NCI-H2081 (cell line): ENCODE measurements around the gene IRF6.
"Not testable (repeated sequence)": the region's sequence is repeated elsewhere in the genome, so short reads cannot be mapped to it uniquely, and the experiment has no call there.

ENCODE experiments used
- DNase-seq, 2 experiments: peaks; one replicate each; lab custom pipeline; 2025; lab: John Stamatoyannopoulos, UW

The IRF6 gene

DNA sequence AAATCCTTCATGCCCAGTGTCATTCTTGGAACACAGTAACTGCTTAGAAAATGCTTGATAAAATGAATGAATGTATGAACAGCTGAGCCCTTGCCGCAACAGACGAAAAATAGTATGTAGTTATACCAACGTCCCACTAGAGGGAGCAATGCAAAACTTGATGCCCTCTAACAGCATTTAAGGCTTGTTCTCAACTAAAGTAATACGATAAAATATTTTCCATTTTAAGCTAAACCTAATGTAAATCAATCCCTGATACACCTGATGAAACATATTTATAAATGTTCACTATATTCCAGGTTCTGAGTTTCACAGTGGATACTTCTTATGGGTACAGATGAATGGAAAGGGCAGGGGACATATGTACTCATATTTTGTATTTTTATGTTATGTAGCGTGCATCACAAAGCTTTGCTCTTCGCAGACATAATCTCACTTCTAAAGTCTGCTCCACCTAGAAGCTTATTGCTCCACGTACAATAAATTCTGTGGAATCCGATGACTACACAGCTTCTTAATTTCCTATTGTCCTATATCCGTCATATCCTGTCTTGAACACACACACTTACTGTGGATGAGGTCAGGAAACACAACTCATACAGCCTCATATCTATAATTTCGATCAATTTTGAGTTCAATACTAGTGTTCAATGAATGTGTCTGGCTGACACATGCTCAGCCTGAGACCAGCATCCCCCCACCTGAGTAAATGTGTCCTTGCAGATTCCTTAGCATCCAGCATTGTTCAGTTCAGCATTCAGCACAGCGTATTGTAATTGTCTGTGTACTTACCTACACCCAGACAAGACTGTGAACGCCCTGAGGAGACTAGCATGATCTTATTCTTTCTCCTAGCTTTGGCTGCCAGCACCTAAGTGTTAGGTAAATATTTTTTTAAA is 17.4 kb upstream of the IRF6 start:
- DNase-seq, result peak; percentile 71 to 75

DNA sequence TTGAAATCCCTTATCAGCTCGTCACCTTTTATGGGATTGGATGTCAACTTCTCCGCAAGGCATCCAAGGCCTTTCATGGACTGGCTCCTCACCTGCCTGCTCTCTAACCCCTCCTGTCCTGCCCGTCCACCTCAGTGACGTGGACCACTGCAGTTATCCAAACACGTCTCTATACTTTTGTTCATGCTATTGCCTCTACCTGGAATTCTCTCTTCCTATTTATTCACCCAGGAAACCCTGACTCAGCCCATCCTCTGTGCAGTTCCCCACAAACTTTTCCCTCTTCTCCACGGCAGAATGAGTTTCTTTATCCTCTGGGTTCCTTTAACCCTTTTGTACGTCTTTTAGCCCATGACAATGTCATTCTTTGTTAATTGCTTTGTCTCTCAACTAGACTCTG is 16.8 kb upstream of the IRF6 start:
- no peak for DNase-seq

DNA sequence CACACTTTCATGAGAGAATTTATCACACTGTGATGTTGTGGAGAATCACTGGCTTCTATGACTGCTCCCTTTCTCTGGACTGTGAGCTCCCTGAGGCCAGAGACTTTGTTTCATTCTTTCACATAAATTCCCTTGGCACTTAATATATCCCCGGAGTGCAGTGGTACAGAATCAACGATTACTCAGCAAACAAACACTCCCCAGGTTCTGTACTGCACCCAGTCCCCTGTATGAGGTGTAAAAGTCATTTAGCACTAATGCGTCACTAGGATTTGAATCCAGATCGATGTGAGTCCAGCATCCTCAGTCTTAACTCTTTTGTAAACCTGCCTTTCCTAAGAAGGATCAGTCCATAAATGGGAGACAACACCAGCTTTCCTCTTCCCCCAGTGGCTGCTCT is 15.0 kb upstream of the IRF6 start:
- DNase-seq, result no peak

DNA sequence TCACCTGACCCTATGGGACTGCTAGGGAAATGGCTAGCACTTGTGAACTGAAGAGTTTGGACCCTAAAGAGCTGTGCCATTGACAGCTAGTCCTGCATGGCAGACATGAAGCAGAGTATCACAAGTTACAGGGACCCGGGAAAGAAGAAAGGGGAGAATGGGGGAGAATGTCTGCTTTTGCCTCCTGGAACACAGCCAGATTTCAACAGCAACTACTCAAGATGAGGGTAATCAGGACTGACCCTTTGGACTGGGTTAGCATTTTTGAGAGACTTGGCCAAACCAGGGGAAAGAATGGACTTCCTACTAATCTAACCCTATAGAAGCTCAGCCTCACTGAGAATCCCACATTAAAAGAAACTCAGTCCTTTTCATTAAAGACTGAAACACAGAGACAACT is 13.1 kb upstream of the IRF6 start:
- DNase-seq, result no peak

DNA sequence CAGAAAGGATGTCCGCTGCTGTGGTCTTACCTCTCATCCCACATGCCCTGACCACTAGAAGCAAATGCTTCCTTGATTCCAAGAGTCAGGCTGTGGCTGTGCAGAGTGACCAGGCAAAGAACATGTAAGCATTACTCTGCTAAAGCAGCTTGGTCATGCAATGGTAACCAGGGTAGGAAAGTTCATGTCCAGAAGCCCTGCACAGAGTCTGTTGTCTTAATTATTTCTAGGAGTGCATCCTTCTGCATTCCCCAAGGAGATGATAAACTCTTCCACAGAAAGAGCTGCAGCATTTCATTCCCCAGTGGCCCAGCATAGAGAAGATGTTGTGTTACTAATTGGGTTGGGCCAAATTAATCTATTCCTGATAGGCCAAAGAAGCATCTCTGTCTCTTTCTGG is 11.7 kb upstream of the IRF6 start:
- DNase-seq, result no peak

DNA sequence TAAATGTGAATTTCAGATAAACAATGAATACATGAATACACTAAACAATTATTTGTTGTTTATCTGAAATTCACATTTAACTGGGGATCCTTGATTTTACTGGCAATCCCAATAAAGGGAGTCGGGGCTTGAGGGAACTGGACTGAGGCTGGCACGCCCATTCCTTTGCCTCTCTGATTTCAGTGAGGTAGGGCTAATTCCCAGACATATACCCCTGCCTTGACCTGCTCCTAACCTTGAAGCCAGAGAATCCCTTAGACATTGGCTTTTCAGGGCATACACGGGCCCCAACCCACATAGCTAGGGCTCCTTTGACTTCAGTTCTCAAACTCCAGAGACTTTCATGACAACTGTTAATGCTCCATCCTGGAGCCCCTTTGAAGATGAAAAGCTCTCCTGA is 11.0 kb upstream of the IRF6 start:
- DNase-seq, result no peak

DNA sequence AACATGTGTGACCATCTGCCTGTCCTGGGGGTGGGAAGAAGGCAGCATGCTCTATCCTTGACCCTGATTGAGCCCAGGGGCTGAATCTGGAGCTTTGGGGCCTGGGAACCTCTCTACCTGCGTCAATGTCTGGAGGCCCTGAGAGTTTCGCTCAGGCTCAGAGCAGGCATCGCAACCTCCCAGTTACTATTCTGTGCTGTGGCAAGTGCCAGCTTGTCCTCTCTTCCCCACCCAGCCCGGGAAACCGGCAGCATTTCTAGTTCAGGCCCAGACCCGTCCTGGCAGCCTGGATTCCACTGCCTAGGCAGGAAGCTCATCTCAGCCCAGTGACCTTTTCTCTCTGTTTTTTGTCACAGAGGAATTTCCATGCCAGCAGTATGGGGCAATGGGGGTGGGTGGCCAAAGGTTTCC is 10.0 kb upstream of the IRF6 start:
- no peak for DNase-seq

DNA sequence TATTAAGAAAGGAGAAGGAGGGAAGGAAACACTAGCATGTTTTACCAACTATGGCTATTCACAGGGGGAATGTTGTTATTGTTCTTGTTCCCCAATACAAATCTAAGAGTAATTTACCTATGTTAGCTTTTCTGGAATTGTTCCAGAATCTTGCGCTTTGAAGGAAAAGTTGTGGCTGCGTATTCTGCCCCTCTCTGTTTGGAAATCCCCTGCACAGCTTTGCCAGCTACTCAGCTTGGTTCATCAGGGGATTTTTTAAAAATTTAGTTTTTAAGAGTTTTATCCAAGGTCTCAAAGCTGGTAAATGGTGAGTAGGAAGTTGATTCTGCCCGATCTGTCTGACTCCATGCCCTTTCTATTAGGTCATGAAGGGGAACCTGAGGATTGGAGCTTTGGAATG is 9.5 kb upstream of the IRF6 start:
- DNase-seq, result no peak

DNA sequence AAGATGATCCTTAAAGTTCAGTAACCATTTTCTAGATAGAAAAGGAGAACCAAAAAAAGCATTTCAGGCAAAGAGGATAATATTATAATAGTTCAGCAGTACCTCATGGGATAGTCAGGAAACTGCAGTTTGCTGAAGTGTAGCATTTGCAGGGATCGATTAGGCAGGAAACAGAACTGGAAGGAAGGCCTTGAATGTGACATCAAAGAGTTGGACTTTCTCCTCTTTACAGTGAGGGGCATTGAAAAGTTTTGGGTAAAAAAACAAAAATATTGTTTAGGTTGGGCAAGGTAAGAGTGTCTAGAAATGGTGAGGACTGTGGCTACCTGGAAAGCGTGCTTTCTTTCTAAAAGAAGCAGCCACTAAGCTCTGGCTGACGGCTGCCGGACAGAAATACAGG is 8.0 kb upstream of the IRF6 start:
- DNase-seq, result no peak

DNA sequence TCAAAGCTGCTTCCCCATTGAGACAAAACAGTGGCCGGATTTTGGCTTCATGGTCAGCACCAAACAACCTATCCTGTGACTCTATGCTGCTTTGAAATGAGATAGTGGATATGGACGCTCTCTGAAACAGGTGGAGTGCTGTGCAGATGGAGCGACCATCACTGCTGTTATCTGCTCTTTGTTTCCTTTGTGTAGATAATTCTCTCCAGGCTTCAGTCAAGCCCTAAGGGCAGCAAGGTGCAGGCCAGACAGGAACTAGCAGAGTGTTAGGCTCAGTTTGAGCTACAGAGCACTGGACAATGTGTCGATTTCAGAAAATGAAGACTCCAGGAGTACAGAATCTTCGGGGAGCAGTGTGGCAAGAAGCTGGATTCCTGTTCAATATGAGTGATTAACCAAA is 4.8 kb upstream of the IRF6 start:
- DNase-seq, result no peak

DNA sequence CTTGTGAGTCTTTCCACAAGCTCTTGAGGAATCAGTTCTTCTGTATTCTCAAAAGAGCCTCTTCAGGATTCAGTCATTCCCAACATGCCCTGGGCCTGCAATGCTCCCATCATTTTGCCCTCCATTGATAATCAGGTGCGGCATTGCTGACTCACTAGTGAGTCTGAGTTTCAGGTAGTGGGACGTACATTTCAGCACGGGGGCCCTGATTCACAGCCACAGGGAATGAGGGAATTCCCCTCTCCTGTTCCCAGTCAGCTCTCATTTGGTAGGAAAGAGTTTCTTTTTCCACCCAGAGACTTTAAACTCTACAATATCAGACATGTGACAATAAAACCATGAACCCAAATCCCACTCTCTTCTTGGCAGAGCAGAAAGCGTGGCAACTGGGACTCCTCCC is 3.7 kb upstream of the IRF6 start:
- no peak for DNase-seq

DNA sequence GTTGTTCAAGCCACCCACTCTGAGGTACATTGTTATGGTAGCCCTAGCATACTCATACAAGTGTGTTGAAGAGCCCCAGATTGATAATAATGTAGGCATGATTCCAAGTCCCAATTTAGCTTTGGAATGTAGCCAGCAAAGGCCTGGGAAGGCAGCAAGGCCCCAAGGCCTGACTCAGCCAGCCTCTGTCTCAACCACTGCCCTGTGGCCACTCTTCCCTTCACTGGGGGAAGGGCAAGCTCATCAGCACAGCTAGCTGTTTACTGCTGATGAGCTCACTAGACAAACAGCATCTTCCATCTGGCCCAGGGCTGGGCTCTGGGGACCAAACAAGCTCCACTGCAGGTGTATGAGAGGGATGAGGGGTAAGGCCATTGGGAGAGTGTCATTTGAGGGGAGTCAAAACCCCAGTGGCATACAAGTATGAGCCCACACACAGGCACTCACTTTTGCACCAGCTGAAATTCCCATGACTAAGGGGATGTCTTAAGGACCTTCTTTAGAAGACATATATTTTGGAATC is 2.2 kb upstream of the IRF6 start:
- DNase-seq, result peak; percentile 15 to 43

DNA sequence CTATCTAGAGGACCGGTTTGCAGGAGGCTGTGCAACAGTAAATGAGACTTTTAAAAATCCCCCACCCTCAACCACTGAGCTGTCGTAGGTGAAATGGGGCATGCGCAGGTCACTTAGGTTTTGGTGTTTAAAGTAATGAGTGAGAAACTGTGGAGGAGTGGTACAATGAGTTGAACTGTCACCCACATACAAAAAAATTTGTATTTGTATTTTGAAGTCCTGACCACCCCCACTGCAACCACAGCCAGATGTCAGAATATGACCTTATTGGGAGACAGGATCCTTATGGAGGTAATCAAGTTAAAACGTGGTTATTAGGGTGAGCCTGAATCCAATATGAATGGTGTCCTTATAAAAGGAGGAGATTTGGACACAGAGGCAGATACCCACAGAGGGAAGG is 1.6 kb upstream of the IRF6 start:
- DNase-seq, result no peak

DNA sequence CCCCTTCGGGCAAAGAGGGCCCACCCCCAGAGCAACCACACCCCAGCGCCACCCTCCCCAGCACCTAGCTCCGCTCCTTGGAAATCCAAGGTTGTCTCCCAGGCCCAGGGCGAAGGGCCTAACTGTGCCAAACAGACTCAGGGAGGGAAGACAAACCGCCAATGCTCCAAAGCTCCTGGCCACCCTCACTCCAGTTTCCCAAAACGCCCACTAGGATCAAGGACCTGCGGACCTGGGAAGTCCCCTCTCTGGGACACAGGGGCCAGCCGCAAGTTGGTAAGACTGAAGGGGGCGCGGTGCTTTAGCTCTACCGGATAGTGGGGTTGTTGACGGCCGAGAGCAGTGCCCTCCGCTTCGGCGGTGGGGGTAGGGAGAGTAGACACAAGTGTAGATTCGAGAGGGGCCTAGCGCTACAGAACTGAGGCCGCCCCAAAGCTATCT is 581 bp downstream of the IRF6 start:
- no peak for DNase-seq

DNA sequence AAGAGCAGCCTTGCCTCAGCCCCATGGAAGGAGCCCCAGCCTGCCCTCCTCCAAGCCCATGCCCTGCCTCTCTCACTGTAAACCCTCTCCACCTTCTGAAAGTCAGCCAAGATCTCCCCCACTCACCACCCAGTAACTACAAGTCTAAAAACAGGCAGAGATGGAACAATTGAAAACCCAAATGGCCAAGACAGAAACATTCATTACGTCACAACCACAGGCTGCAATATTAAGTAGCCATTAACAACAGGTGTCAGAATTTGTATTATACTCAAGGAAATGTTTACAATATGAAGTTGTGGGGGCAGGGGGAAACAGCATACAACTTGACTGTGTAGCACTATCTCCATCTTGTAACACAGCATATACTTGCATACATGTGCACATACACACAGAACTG is 2.4 kb downstream of the IRF6 start:
- no peak for DNase-seq

DNA sequence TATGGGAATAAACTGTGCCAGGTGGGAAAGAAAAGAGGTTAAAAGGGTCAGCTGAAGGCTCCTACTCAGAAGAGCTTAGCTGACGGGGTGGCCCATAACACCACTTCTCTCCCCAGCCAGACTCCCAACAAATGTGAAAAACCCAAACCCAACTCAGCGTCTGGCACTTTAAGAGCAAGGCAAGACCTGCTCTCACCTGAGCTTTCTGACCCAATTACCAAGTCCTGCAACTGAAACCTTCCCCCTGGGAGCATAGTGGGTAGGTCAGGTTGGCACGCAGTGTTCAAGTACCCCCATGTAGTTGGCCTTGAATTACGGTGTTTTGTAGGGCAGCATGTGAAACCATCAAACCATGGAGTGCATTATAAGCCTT is 3.2 kb downstream of the IRF6 start:
- no peak for DNase-seq

DNA sequence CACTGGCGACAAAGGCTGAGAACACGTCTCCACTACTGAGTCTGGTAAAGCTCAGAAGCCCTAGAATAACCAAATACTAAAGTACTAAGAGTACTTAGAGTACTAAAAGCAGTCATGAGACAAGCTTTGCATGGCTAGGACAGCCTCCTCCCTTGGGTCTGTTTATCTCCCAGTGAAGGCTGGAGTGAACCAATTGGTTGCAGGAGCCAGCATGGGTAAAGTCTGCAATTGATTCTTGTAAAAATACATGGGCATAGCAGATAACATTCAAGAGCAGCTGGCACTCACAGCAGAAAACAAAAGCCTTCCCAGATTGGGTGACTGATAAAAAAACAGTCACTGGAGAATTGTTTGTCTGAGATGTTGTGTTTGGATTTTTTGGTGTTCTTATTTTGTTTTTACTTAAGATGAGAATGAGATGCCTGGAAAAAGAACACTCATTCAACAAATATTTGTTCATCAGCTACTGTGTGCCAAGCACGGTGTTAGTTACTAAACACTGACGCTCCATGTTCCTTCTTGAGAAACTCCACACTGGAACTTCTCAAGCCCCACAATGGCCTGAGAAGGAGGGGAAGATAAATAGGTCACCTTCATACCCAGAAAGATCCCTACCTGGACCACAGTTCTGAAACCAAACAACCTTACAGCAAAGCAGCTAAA is 3.7 kb downstream of the IRF6 start:
- no peak for DNase-seq

DNA sequence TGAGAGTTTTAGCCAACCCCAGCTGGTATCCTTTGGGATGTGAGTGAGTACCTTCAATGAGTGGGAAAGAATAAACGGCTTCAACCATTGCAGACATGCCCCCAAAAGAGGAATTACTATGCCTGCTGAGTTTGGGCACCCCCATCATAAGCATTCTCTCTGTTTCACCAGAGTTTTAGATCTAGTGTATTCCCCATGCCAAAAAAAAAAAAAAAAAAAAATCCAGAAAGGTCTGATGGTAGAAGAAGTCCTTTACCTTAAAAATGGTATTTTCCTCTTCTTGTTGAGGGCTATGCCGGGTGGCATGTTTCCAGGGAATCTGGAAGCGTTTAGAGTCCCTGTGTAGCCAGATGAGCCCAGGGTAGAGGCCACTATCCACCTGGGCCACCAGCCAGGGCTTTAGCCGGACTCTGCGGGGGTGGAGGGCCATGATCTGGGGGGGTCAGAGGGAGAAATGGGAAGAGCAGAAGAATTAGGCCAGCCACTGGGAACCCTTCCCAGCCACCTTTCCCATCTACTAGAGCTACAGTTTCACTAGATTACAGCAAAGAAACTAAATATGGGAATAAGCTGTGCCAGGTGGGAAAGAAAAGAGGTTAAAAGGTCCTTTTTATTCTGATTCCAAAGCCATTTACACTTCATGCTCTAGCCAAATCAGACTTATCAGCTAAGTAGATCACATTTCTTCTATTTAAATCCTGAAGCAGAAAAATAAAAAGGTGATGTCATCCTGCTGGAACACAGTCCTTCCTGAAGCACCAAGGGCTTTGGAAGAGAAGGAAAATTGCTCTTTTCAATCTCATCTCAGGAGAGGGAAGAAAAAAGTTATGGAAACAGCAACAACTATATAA is 4.7 kb downstream of the IRF6 start:
- DNase-seq, result no peak

DNA sequence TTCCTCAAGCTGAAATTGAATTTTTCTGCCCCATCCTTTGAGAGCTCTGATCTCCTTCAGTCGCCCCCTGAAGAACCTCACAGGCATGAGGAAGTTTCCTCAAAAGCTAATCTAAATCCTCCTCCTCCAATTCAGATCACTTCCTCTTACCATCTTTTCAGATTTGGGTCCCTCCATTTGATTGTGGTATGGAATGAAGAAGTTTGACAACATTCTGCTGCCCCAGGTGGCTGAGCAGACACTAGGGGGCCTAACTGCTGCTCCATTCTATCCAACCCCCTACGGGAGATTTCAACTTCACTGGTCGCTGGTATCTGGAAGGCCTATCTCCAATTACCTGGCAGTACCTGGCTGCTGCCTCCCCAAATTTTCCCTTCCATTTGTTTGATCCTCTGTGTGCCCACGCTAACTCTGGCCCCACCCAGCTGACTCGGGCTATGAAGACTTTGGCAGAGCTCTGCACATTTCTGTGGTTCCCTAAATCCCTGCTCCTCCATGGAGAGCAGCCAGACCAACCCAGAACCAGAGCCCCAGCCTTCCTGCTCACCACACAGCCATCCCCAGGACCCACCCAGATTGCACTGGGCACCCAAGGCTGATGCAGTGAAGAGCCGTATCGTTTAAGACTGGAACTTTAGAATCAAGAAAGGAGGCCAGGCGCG is 7.8 kb downstream of the IRF6 start:
- no peak for DNase-seq

DNA sequence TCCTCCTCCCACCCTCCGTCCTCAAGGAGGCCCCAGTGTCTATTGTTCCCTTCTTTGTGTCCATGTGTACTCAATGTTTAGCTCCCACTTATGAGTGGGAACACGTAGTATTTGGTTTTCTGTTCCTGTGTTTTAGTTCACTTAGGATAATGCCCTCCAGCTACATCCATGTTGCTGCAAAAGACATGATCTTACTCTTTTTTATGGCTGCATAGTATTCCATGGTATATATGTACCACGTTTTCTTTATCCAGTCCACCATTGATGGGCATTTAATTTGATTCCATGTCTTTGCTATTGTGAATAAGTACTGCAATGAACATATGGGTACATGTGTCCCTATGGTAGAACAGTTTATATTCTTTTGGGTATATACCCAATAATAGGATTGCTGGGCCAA is 12.2 kb downstream of the IRF6 start:
- not testable (repeated sequence) for DNase-seq

DNA sequence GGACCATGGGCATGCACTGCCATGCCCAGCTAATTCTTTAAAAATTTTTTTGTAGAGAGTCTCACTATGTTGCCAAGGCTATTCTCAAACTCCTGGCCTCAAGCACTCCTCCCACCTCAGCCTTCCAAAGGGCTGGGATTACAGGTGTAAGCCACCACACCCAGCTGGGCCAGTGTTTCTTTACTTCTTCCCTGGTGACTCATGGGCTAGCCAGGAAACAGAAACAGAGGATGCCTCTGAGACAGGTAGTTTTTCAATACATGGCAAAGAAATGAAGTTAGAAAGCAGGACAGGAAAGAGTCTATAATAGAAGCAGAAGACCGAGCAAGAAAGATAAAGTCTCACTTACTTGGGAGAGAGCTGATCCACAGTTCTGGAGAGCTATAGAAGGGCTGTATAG is 14.0 kb downstream of the IRF6 start:
- DNase-seq, result no peak
